HG02943 (cell line): ENCODE results near the gene ARVCF.

Source experiments
- ATAC-seq: cut with Tn5 transposase; IDR thresholded peaks from one replicate; pipeline ENCODE4 v1.9.1; 2021; ENCODE audit warnings: mild to moderate bottlenecking, low read depth, moderate library complexity; ENCODE audit not compliant: unreplicated experiment

Gene ARVCF

DNA sequence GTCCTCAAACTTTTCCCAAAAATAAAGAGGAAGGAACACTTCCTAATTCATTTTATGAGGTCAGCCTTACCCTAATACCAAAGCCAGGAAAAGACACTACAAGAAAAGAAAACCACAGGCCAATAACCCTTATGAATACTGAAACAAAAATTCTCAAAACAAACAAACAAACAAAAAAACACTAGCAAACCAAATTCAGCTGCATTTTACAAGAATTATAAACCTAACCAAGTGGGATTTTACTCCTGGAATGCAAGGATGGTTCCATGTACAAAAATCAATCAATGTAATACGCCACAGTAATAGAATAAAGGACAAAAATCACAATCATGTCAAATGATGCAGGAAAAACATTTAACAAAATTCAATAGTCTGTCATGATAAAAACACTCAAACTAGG lies 13.3 kb downstream of the ARVCF start:
- no peak for ATAC-seq

DNA sequence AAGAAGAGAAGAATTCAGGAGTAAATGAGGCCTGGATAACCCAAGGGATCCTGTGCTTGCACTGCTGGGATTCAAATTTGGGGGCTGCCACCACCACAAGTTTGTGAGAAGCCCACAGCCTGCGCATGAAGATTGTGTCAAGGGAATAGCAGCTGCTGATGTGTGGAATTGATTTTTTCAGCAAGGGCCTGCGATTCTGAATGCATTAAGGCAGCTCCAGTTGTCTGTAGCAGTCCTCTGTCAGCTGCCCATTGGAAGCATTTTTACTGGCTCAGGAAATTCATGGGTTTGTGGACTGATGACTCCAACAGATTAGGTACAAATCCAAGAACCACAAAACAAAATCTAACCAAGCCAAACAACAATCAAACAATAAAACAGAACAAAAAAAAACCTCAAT lies 14.0 kb downstream of the ARVCF start:
- ATAC-seq, result no peak

DNA sequence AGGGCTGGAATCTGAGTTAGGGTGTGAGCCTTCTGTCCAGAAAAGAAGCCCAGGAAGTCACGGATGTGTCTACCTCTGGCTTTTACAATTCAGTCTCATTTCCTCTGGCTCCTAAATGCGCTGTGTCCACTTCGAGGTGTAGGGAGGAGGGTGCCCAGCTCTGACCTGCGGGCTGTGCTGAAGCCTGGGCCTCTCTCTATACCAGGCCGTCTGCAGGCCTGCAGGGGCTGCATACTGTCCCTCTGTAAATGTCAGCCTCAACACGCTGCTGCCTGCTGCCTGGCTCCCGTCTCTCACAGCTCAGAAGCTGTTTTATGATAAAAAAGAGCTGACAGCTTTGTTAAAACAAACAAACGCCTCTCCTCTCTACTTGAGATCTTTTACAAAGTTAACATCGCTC lies 14.5 kb downstream of the ARVCF start:
- no peak for ATAC-seq

DNA sequence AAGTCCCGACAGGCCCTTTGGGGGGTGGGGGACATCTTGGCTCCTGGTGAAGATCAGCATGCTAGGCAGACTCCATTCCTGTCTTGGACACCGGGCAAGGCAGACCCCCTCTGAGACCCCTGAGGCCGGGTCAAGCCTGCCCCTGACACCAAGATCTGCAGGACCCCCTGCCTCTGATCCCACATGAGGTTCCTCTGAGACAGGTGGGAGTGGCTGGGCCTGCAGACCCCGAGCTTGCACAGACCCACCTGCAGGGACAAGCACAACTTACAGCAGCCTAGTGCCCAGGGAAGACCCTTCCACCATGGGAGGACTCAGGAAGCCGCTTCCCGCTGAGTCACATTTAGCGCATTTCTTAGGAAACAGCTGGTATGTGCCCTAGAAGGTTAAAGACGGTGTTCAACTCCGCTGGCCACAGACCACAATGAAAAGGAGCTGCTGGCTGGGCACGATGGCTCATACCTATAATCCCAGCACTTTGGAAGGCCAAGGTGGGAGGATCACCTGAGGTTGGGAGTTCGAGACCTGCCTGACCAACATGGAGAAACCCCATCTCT lies 15.5 kb downstream of the ARVCF start:
- no peak for ATAC-seq

DNA sequence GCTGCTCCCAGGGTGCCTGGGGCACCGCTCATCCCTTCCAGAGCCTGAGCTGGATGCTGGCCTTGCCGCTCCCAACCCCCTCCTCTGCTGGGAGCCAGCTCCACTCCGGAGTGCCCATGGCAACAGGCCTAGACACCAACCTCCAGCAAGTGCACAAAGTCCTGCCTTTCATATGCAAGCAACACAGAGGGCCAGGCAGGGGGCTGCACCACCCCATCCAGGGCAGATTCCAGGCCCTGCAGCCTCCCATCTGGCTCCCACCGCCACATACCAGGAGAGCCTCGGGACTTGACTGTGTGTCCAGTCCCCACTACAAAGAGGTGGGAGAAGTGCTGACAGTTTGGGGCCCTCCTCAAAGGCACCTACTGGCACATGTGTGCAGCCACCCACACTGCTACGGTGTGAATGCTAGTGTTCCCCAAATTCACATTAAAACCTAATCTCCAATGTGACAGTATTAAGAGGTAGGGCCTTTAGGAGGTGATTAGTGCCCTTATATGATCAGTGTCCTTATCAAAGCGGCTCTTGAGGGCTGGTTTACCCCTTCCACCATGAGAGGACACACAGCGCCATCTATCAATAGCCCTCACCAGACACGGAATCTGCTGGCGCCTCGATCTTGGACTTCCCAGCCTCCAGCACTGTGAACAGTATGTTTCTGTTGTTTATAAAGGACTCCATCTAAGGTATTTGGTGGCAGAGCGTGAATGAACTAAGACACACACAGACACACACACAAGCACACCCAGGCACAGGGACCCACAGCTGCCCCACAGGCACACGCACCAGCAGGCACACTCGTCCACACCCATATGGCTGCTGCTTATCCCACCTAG lies 16.2 kb downstream of the ARVCF start:
- no peak for ATAC-seq

DNA sequence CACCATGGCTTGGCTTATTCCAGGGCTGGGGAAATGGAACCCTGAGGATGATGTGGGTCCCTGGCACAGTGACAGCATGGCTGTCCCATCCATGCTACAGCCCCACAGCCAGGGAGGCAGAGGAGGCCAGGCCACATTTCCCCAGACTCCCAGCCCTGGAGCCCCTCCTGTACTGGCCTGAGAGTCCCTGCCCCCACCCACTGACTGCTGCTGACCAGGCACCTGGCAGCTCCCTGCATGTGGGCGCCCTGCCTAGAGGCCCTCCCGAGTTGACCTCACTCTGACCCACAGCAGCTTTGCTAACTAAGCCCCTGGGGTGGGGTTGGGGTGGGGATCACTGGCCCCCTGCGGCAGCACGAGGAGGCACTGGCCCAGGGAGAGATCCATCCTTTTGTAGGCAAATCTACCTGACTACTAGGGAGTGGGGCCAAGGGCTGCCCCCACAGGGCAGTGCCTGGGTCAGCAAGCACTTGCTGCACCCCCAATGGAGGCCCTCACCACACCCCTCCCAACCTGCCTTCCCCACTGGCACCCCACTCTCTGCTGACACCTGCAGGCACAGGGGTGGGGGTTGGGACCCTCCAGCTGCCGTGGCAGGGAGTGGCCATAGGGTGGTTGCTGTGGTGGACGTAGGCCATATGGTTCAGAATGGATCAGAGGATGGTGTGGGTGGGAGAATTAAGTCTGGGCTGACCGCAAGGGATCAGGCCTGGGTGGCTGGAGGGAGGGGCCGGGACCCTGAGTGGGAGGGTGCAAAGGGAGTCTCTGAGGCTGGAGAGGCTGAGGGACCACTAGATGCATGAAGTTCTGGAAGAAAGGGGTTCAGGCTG lies 17.4 kb downstream of the ARVCF start:
- no peak for ATAC-seq

- no peak for ATAC-seq
Observed at GRCh38 chr22:19998232-19998951, 18.2 kb downstream of the ARVCF start.

DNA sequence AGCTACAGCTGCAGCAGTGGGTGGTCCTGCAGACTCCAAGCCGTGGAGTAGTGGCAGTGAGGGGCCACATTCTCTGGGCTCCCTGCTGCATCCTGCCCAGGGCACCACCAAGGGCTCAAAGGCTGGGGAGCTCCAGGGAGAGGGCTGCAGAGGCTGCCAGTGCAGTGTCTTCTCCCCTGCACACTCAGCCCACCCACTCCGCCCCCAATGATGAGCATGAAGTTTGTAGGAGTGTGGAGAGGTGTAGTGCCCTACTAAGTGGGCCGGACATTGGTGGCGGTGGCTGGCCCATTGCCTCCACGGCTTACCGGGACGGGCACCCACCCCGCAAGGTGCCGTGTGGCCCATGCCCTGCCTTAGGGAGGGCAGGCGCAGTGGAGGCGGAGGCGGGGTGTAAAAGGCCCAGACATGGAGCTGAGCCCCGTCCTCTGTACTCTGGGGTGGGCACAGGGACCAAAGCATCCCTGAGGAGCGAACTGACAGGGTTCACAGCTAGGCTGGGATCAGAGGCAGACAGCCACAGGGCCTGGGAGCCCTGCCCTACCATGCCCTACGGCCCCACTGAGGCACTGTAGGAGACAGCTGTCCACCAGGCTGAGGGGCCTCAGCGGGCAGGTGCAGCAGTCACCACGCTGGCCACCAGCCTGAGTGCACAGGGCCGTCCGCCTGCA lies 18.9 kb downstream of the ARVCF start:
- ATAC-seq, result no peak

DNA sequence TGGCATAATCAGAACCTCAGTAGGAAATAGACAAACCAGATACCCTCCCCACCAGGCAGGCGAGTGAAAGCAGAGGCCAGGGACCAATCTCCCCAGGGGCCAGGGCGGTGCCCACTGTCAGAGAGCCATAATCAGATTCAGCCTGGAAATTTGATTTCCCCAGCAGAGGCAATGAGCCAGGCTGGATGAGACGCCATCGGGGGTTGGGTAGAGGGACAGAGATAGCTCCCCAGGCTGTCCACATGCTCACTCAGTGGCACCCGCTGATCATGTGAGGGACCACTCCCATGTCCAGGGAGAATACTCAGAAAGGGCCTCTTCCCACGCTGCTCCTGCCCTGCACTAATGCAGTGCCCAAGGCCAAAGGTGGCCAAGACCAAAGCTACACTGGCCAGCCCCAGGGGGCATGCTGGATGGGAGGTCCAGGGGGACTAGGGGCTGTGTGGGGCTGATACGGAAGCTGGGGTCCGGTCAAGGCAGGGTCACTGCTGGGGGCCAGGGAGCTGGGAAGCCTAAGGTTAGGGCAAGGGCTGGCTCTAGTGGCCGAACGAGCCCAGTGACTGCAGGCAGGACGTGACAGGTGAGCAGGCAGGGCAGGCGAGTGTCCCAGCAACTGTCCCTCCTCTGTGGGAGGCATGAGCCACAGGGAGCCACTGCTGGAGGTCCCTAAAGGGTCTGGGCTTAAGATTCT lies 19.8 kb downstream of the ARVCF start:
- no peak for ATAC-seq

DNA sequence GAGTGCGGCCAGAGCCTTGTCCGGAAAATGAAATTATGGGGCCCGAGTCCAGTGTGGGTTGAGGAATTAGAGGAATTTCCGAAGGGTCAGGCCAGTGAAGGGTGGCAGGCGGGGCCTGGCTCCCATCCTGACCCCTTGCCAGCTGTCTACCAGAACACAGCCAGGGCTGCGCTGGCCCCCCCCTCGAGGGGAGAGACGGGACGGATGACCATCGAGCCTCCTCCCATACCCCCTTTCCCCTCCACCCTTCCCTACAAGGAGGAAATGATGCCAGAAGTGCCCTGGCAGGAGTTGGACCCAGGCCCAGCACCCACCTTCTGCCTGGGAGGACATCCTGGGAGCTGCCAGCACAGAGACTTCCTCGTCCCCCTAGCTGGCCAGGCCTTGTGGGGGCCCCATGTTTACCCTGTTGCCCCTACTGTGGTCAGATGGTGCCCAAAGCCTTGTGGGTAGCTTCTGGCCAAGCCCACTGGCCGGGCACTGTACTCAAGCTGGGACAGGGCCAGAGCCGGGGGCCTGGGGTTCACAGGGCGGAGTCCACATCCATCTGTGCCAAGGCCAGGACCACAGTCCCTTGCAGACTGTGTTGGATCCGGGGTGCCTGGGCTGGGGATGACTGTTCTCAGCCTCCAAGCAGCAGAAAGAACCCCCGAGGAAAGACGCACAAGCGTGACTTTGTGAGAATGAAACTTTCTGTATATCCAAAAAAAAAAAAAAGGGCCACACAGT lies 20.8 kb downstream of the ARVCF start:
- no peak for ATAC-seq

DNA sequence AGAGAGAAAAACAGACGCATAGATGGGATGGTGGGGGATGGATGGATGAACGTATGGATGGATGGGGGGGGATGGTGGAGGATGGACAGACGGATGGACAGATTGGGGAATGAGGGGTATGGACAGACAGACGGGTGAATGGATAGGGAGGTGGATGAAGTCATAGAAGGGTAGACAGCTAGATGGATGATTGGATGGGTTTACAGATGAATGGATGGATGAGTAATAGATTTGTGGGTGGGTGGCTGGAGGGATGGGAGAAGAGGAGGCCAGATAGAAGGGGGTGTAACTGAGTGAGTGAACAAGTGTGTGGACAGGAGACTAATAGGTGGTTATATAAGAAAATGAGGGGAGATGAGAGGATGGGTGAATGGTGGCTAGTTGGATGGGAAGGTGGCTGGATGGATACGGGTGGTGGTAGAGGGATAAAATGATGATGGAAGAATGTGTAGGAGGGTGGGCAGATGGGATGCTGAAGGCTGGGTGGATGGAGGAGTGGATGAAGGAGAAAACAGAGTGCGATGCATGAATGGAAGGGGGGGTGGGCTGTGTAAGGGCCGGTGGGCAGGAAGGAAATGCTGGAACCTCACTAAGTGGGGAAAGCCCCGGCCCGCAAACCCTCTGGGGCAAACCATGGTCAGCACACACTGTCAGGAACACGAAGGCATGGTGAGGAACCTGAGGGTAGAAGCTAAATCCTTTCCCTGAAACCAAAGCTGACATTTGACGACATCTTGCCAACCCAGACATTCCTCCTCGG lies 21.6 kb downstream of the ARVCF start:
- no peak for ATAC-seq

- ATAC-seq, result no peak
Observed at GRCh38 chr22:19993926-19994325, 22.7 kb downstream of the ARVCF start.

- no peak for ATAC-seq
Observed at GRCh38 chr22:19992921-19993355, 23.7 kb downstream of the ARVCF start.

DNA sequence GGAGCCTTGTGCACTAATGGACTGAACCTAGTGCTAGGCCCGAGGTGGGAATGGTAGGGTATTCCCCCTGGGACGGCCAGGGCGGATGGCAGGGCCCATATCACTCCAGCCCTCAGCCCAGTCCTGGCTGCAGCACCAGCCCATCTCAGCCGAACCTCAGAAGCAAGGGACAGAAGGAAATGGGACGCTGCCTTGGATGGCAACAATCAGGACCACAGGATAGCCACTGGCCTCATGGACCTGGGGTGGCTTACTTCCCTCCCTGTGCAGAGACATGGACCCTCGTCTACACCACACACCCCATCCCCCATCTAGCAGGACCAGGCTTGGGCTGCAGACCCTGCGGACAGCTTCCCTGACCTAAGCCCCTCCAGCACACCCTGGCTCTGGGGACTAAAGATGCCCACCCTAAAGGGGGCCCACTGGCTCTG lies 24.1 kb downstream of the ARVCF start:
- ATAC-seq, result no peak

GRCh38 chr22:19991645-19992451 lies 24.8 kb downstream of the ARVCF start:
- no peak for ATAC-seq

GRCh38 chr22:19991395-19991644 lies 25.3 kb downstream of the ARVCF start:
- ATAC-seq, result no peak

- ATAC-seq, result no peak
Observed at GRCh38 chr22:19990609-19991394, 25.8 kb downstream of the ARVCF start.
